Left lung (tissue), 10 donors: Measurements from ENCODE around the gene FYB2. TPM values are rescaled to one million over a fixed set of nuclear protein-coding genes. Genes with fewer than 3 reads are reported as not detected.

Experiments
- ATAC-seq: fragments of 200-7000 bp; cut with Tn5 transposase; one replicate; pipeline ENCODE4 v1.9.1; 2020; ENCODE audit warnings: moderate library complexity
- DNase-seq, 4 donors: peaks; one replicate each; pipeline ENCODE4 v3.0.0-alpha.2; 2013 to 2020
- H3K27ac ChIP-seq, 2 donors: fragments of 200-600 bp; sonication (generic) in 1 of 2; one replicate each; pipeline versions ENCODE4 v1.5.0 to v1.8.0; 2020 to 2021
- H3K27me3 ChIP-seq, 2 donors: fragments of 200-600 bp; sonication (generic) in 1 of 2; one replicate each; pipeline versions ENCODE4 v1.5.0 to v1.8.0; 2020 to 2021
- H3K36me3 ChIP-seq, 2 donors: fragments of 200-600 bp; sonication (generic) in 1 of 2; one replicate each; pipeline versions ENCODE4 v1.5.0 to v1.8.0; 2020 to 2021
- H3K4me1 ChIP-seq, 2 donors: fragments of 200-600 bp; one replicate each; pipeline ENCODE4 v1.8.0; 2021
- H3K4me3 ChIP-seq, 2 donors: fragments of 200-600 bp; sonication (generic) in 1 of 2; one replicate each; pipeline versions ENCODE4 v1.5.0 to v1.8.0; 2020 to 2021; ENCODE audit warnings: mild to moderate bottlenecking in 1 of 2
- H3K9me3 ChIP-seq, 2 donors: fragments of 200-600 bp; sonication (generic) in 1 of 2; one replicate each; pipeline versions ENCODE4 v1.5.0 to v1.8.0; 2020 to 2021
- intact Hi-C, 2 donors: fragments of 100-400 bp; cut with DNase I; formaldehyde crosslinking; loops; one replicate each; pipeline versions ENCODE4 v1.11.2 to v1.14.2; 2022
- polyA plus RNA-seq, 6 donors: library from polyadenylated mRNA; unstranded; fragments of 120-200 nt; gene quantifications; one replicate each; pipeline ENCODE4 v1.2.1, GENCODE V29; 2013; ENCODE audit not compliant: insufficient read length in 6 of 6
- total RNA-seq, 2 donors: library from RNA; stranded (reverse); fragmentation: NEBNext Ultra II Directional; extraction: Animal tissue kit (Norgen Biotek cat#: 25700); gene quantifications; one replicate each; pipeline ENCODE4 v1.2.1, GENCODE V29; 2021
- TF ChIP-seq, protein P1 (sequence below), 2 donors: fragments of 200-600 bp; sonication (generic) in 1 of 2; IDR thresholded peaks; one replicate each; pipeline versions ENCODE4 v1.5.0 to v1.8.0; 2021; ENCODE audit warnings: antibody characterized with exemption in 2 of 2
- donor health status: DM: no; HTN: yes; CAD: no.
- donor health status: DM: no; HTN: no; CAD: no.

FYB2 gene
- total and polyA plus RNA-seq, 8 donors: 0.21 to 1.2 (median 0.51) TPM

- peaks cover 0 to 5% of the 10 kb centered on the region in 2 donors for H3K9me3 ChIP-seq
- H3K27me3 ChIP-seq: peaks cover 0 to 8% of the 10 kb centered on the region in 2 donors
- H3K36me3 ChIP-seq: no peaks in the 10 kb centered on the region
- DNase-seq (no peak), ATAC-seq (no peak)
- H3K27ac ChIP-seq: no peak overlapping the region
- peaks cover 0 to 3% of the 10 kb centered on the region in 2 donors for H3K4me1 ChIP-seq
- intact Hi-C loops: no loop called here
- H3K4me3 ChIP-seq: no peak overlapping the region
- TF ChIP-seq, protein P1, sequence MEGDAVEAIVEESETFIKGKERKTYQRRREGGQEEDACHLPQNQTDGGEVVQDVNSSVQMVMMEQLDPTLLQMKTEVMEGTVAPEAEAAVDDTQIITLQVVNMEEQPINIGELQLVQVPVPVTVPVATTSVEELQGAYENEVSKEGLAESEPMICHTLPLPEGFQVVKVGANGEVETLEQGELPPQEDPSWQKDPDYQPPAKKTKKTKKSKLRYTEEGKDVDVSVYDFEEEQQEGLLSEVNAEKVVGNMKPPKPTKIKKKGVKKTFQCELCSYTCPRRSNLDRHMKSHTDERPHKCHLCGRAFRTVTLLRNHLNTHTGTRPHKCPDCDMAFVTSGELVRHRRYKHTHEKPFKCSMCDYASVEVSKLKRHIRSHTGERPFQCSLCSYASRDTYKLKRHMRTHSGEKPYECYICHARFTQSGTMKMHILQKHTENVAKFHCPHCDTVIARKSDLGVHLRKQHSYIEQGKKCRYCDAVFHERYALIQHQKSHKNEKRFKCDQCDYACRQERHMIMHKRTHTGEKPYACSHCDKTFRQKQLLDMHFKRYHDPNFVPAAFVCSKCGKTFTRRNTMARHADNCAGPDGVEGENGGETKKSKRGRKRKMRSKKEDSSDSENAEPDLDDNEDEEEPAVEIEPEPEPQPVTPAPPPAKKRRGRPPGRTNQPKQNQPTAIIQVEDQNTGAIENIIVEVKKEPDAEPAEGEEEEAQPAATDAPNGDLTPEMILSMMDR (IDR thresholded peaks at IDR 0.05): no peak
Measured at GRCh38 chr1:56835657-56836056, 16.5 kb upstream of the FYB2 start.

- no peak overlapping the region for H3K27ac ChIP-seq
- intact Hi-C loops: no loop called here
- no peak overlapping the region for H3K4me3 ChIP-seq
- no peaks in the 10 kb centered on the region for H3K9me3 ChIP-seq
- no peak for ATAC-seq
- H3K36me3 ChIP-seq: no peaks in the 10 kb centered on the region
- peaks cover 0 to 8% of the 10 kb centered on the region in 2 donors for H3K27me3 ChIP-seq
- no peak for DNase-seq
- TF ChIP-seq, protein P1 (IDR thresholded peaks at IDR 0.05): no peak
- H3K4me1 ChIP-seq: peaks cover 0 to 3% of the 10 kb centered on the region in 2 donors
Measured at GRCh38 chr1:56834137-56834900, 15.1 kb upstream of the FYB2 start.

DNA sequence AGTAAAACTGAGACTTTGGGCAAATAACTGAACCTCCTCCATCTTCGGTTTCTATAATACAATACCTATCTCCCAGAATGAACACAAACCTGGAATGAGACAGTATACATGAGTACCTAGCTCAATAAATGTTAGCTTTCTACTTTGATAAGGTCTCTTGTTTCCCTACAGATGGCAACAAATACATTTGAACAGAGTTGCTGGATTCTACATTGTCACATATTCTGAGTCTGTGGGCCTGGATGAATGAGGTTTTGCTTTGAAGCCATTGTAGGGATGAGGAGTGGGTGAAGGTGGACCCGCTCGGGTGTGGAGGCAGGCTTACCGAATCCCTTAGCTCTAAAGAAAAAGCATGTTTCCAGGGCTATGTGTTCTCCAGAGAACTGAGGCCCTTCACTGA is 13.9 kb upstream of the FYB2 start:
- Histone ChIP-seq H3K27me3 (peaks cover 4 to 8% of the 10 kb centered on the region in 2 donors), H3K36me3 (no peaks in the 10 kb centered on the region), H3K4me1 (peaks cover 0 to 3% of the 10 kb centered on the region in 2 donors), H3K9me3 (no peaks in the 10 kb centered on the region), H3K4me3 (no peak overlapping the region), H3K27ac (no peak overlapping the region)
- no peak for ATAC-seq
- intact Hi-C loops: no loop called here
- DNase-seq: no peak
- TF ChIP-seq, protein P1 (IDR thresholded peaks at IDR 0.05): no peak

- H3K9me3 ChIP-seq: no peaks in the 10 kb centered on the region
- DNase-seq (peak; percentile 50 to 85 (median 76)), ATAC-seq (peak; percentile 96)
- no peak overlapping the region for H3K27ac ChIP-seq
- TF ChIP-seq, protein P1 (IDR thresholded peaks at IDR 0.05): peak; percentile 93
- intact Hi-C loops: no loop called here
- peaks cover 4 to 8% of the 10 kb centered on the region in 2 donors for H3K27me3 ChIP-seq
- H3K4me1 ChIP-seq: peaks cover 0 to 3% of the 10 kb centered on the region in 2 donors
- no peak overlapping the region for H3K4me3 ChIP-seq
- H3K36me3 ChIP-seq: no peaks in the 10 kb centered on the region
Measured at GRCh38 chr1:56831871-56832693, 12.9 kb upstream of the FYB2 start.

GRCh38 chr1:56830052-56830451 is 10.8 kb upstream of the FYB2 start:
- TF ChIP-seq, protein P1 (IDR thresholded peaks at IDR 0.05): no peak
- Histone ChIP-seq H3K27ac (no peak overlapping the region), H3K4me1 (peaks cover 0 to 3% of the 10 kb centered on the region in 2 donors), H3K9me3 (no peaks in the 10 kb centered on the region), H3K27me3 (peaks cover 4 to 8% of the 10 kb centered on the region in 2 donors), H3K36me3 (no peaks in the 10 kb centered on the region), H3K4me3 (no peak overlapping the region)
- DNase-seq (no peak), ATAC-seq (no peak)
- intact Hi-C loops: no loop called here
